ENCODE measurements around the gene CATSPER1.

Gene CATSPER1

GRCh38 chr11:66045177-66045639, 18.9 kb upstream of the CATSPER1 start:
- no peak for TF ChIP-seq GATA3 (IDR thresholded peaks at IDR 0.05; ENCODE audit: low read depth, low read length)
- TF ChIP-seq GATA2 (IDR thresholded peaks at IDR 0.05; ENCODE audit: low read depth, low read length) = no peak

DNA sequence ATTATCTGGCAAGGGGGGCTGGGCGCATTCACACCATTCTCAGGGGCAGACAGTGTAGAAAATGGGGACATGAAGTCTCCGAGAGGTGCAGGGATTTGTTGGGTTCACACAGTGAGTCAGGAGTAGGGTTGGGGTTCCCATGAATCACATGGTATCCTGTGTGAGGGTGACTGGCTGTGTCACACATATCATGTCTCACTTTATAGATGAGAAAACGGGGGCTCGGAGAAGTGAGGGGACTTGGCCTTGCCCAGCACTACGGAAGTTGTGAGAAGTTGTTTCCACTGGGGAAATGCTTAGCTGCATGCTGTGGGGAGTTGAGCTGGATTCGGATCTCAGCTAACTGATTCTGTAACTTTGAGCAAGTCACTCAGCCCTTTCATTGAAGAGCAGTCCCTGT, 18.5 kb upstream of the CATSPER1 start:
- TF ChIP-seq GATA2 (IDR thresholded peaks at IDR 0.05; ENCODE audit: low read depth, low read length) = no peak
- no peak for TF ChIP-seq GATA3 (IDR thresholded peaks at IDR 0.05; ENCODE audit: low read depth, low read length)

GRCh38 chr11:66042996-66043906, 17.0 kb upstream of the CATSPER1 start:
- no peak for TF ChIP-seq GATA2 (IDR thresholded peaks at IDR 0.05; ENCODE audit: low read depth, low read length)
- no peak for TF ChIP-seq GATA3 (IDR thresholded peaks at IDR 0.05; ENCODE audit: low read depth, low read length)

- TF ChIP-seq GATA3 (IDR thresholded peaks at IDR 0.05; ENCODE audit: low read depth, low read length) = no peak
- TF ChIP-seq GATA2 (IDR thresholded peaks at IDR 0.05; ENCODE audit: low read depth, low read length) = no peak
Observed at GRCh38 chr11:66042227-66042995, 16.1 kb upstream of the CATSPER1 start.

DNA sequence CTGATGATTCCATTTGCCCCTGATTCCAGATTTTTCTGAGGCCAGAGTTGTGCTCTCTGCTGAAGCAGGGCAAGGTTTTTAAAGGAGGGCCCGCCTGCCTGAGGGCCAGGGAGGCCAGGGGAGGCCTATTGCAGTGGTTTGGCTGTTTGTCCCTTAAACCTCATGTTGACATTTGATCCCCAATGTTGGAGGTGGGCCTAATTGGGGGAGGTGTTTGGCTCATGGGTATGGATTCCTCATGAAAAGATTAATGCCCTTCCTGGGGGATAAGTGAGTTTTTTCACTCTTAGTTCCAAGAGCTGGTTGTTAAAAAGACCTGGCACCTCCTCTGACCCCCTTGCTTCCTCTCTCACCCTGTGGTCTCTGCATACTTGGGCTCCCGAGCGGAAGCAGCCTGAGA, 13.5 kb upstream of the CATSPER1 start:
- TF ChIP-seq GATA3 (IDR thresholded peaks at IDR 0.05; ENCODE audit: low read depth, low read length) = no peak

- no peak for TF ChIP-seq GATA2 (IDR thresholded peaks at IDR 0.05; ENCODE audit: low read depth, low read length)
- TF ChIP-seq GATA3 (IDR thresholded peaks at IDR 0.05; ENCODE audit: low read depth, low read length) = no peak
Observed at GRCh38 chr11:66037327-66037726, 11.0 kb upstream of the CATSPER1 start.

DNA sequence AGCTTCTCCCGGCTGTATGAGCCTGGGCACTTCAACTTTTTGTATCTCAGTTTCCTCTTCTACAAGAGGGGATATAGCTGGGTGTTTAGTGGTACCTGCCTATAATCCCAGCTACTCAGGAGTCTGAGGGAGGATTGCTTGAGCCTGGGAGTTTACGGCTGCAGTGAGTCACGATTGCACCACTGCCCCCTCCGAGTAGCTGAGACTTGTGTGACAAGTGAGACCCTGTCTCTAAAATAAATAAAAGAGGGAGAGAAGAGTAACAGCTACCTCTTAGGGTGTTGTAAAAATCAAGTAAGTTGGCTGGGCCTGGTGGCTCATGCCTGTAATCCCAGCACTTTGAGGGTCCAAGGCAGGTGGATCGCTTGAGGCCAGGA, 10.0 kb upstream of the CATSPER1 start:
- no peak for TF ChIP-seq GATA3 (IDR thresholded peaks at IDR 0.05; ENCODE audit: low read depth, low read length)
- TF ChIP-seq GATA2 (IDR thresholded peaks at IDR 0.05; ENCODE audit: low read depth, low read length) = no peak

DNA sequence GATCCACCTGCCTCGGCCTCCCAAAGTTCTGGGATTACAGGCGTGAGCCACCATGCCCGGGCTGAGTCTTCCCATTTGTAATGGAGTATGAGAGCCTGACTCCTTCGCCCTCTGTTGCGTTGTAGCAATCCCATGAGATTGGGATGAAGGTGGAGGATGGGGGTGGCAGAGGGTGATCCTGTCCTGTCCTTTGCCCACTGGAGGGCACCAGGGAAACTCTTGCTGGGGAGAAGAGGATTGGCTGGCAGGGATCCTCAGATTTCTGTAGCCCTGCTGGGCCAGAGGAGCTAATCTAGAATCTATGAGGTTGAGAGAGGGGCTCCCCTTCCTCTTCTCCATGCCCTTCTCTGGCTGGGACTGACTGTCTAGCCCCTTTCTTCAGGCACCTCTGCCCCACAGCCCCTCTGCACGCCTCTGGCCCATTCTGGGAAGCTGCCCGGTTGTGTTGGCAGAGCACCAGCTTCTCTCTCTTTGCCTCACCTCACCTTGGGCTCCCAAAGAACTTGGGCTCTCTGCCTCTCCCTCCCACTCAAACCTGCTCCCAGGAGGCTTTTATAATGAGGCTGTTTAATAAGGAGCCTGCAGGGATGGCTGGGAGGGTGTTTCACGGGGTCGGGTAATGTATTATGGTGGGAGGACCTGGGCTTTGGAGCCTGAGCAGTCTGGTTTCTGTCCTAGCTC, 9.5 kb upstream of the CATSPER1 start:
- TF ChIP-seq GATA2 (IDR thresholded peaks at IDR 0.05; ENCODE audit: low read depth, low read length) = no peak
- TF ChIP-seq GATA3 (IDR thresholded peaks at IDR 0.05; ENCODE audit: low read depth, low read length) = no peak

GRCh38 chr11:66032957-66033735, 6.9 kb upstream of the CATSPER1 start:
- TF ChIP-seq GATA2 (IDR thresholded peaks at IDR 0.05; ENCODE audit: low read depth, low read length) = no peak
- TF ChIP-seq GATA3 (IDR thresholded peaks at IDR 0.05; ENCODE audit: low read depth, low read length) = no peak

DNA sequence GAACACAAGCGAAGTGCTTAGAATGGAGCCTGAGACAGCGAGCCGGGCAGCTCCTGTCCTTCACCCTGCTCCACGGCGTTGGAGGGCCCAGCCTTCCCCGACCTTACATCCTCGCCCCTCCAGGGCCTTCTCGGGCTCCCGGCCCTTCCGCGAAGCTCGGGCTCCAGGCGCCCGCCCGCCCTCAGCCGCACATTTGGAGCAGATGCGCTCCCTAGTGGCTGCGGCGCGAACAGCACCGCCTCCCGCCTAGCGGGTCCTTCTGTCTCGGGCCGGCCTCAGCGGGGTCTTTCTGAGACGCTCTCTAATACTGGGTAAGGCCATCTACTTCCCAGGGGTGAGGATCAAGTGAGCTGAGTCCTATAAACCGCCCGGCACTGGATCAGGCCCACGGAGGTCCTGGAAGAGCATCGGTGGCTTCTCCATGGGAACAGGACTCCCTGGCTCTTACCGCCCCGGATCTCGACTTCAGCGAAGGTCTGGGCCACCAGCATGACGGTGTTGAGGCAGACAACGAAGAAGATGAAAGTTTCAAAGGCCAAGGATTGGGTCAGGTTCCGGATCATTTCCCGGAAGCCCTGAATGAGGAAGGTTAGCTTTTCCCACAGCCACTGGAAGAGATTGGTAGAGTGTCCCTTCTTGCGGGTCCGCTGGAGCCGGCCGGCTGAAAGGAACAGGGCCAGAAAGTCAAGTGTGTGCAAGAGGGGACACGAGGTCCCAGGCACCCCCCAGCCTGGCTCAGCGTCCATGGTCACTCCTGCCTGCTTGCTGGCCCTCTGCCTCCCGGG, 3.7 kb downstream of the CATSPER1 start:
- TF ChIP-seq GATA3 (IDR thresholded peaks at IDR 0.05; ENCODE audit: low read depth, low read length) = no peak
- TF ChIP-seq GATA2 (IDR thresholded peaks at IDR 0.05; ENCODE audit: low read depth, low read length) = no peak

DNA sequence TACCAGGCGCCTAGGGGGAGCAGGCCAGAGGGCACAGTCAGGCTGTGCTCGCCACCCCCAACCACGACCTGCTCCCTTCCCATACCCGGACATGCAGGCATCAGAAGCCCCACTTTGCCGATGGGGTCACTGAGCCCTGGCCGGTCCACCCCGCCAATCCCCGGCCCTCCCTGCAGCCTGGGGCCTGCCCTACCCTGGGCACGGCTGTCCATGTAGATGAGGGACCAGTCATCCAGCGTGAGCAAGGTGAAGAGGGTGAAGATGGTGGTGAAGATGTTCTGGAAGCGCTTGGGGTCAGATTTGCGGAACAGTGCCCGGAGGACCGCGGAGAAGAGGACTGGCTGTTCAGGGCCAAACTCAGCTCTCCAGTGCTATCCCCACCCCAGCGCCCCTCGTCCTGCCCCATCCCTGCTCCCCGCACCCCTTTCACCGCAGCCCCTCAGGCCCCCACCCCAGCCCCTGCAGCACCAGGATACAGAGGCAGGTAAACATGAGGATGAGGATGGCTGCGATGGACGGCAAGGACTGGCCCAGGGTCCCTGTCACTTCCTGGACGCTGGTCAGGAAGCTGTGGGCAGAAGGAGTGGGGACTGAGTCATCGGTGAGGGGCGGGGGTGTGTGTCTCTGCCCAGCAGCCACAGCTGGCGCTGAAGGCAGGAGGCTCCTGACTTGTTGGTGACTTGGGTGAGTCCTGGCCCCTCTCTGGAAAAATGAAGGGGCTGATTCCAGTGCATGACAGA, 5.5 kb downstream of the CATSPER1 start:
- TF ChIP-seq GATA3 (IDR thresholded peaks at IDR 0.05; ENCODE audit: low read depth, low read length) (no peak), GATA2 (IDR thresholded peaks at IDR 0.05; ENCODE audit: low read depth, low read length) (no peak)

DNA sequence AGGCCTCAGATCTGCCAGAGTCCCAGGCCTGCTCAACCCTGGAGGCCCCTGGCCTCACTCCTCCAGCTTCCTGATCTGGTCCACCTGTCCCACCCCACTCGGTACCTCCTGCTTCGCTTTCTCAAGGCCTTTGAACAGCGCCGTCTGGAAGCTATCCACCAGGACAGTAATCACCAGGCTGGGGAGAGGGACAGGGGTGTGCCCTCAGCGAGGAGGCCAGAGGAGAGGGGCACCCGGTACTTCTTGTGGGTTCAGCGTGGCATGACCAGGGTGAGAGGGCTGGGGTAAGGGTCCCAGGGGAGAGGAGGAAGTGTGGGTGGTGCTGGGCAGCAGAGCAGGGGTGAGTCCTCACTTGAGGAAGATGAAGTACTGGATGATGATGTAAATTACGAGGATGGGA, 6.1 kb downstream of the CATSPER1 start:
- TF ChIP-seq GATA3 (IDR thresholded peaks at IDR 0.05; ENCODE audit: low read depth, low read length) (no peak), GATA2 (IDR thresholded peaks at IDR 0.05; ENCODE audit: low read depth, low read length) (no peak)

All from SH-SY5Y (cell line).